Ovary (tissue), 9 donors: ENCODE measurements around the gene FOCAD. TPM values are rescaled to one million over a fixed set of nuclear protein-coding genes. Genes with fewer than 3 reads are reported as not detected.

Source experiments
- DNase-seq, 5 donors: peaks; one replicate each; pipeline ENCODE4 v3.0.0-alpha.2; 2019 to 2020
- H3K27ac ChIP-seq, 2 donors: fragments of 200-600 bp; one replicate each; pipeline versions ENCODE4 v1.5.1 to v1.8.0; 2019 to 2022
- H3K27me3 ChIP-seq: fragments of 200-600 bp; one replicate; pipeline ENCODE4 v1.8.0; 2022
- H3K36me3 ChIP-seq: fragments of 200-600 bp; sonication (generic); one replicate; pipeline ENCODE4 v1.5.1; 2019
- H3K4me1 ChIP-seq: one replicate; pipeline ENCODE4 v1.8.1; 2013; ENCODE audit warnings: mild to moderate bottlenecking, moderate library complexity; ENCODE audit not compliant: insufficient read depth
- H3K4me3 ChIP-seq: fragments of 200-600 bp; sonication (generic); one replicate; pipeline ENCODE4 v1.5.1; 2017
- H3K9me3 ChIP-seq, 2 donors: fragments of 200-600 bp in 1 of 2; sonication (generic) in 1 of 2; one replicate each; pipeline versions ENCODE4 v1.5.1 to v1.8.1; 2013 to 2019; ENCODE audit warnings: mild to moderate bottlenecking in 1 of 2, moderate library complexity in 1 of 2
- CTCF ChIP-seq, 3 donors: fragments of 450-650 bp in 2 of 3; fragments of 200-600 bp in 1 of 3; IDR thresholded peaks; one replicate each; pipeline versions ENCODE4 v1.5.1 to v1.8.0; 2016 to 2022; ENCODE audit warnings: antibody characterized with exemption in 3 of 3, mild to moderate bottlenecking in 1 of 3
- EP300 ChIP-seq: sonication (generic); formaldehyde crosslinking; IDR thresholded peaks from one replicate; pipeline ENCODE4 v1.6.1; 2017; ENCODE audit warnings: antibody characterized with exemption
- POLR2A ChIP-seq: fragments of 450-650 bp; IDR thresholded peaks from one replicate; pipeline ENCODE4 v1.6.1; 2017; ENCODE audit warnings: antibody characterized with exemption, mild to moderate bottlenecking, moderate library complexity
- WGBS, 3 donors: extraction: QIAGEN DNeasy Blood & Tissue Kit in 1 of 3; methylation state at CpG; one replicate each; pipeline versions ENCODE4 v1.1.5 to v1.1.7; 2013 to 2017; 5-methylcytosine and 5-hydroxymethylcytosine counted together
- intact Hi-C, 4 donors: fragments of 100-400 bp; cut with DNase I; formaldehyde crosslinking; loops; one replicate each; pipeline versions ENCODE4 v1.11.0 to v1.15.1; 2022 to 2023
- polyA plus RNA-seq, 2 donors: library from polyadenylated mRNA; stranded (reverse); fragments of 200-250 nt in 1 of 2; fragments of 350-450 nt in 1 of 2; fragmentation: Illumina TruSeq in 1 of 2; extraction: RNeasy Lipid Tissue Mini Kit (QIAGEN cat#74804) in 1 of 2; gene quantifications; one replicate each; pipeline ENCODE4 v1.2.3, GENCODE V29; 2013 to 2014
- total RNA-seq, 7 donors: library from RNA; depleted of rRNA in 2 of 7; stranded (reverse); fragments of >200 nt in 2 of 7; fragmentation: NEBNext Ultra II Directional in 3 of 7; extraction: Animal tissue kit (Norgen Biotek cat#: 25700) in 3 of 7; gene quantifications; one replicate each; pipeline versions ENCODE4 v1.1.0 to v1.2.4, GENCODE V29; 2016 to 2023
- donor health status: DM: no; HTN: no; CAD: no; lungs with moderate emphysema.
- donor health status: DM: no; HTN: no; CAD: no.
- donor health status: Bipolar disorder and iron deficiency.
- donor health status: DM: yes; HTN: yes; CAD: no.
- donor health status: DM: no; HTN: no; CAD: no.
- donor health status: DM: yes; HTN: yes; CAD: no.

FOCAD gene
- total and polyA plus RNA-seq, 9 donors = 5.4 to 39.2 (median 22.2) TPM

GRCh38 chr9:20995616-20996015, 311.6 kb downstream of the FOCAD start:
- no peak for TF ChIP-seq EP300
- no peak for TF ChIP-seq CTCF (IDR thresholded peaks at IDR 0.05)
- TF ChIP-seq POLR2A = no peak
- no peaks in the 10 kb centered on the region for H3K36me3 ChIP-seq
- intact Hi-C loops = no loop called here
- no peaks in the 10 kb centered on the region for H3K27me3 ChIP-seq
- H3K4me3 ChIP-seq = no peak overlapping the region
- H3K27ac ChIP-seq = no peak overlapping the region
- H3K4me1 ChIP-seq = no peaks in the 10 kb centered on the region
- no peak for DNase-seq
- H3K9me3 ChIP-seq = no peaks in the 10 kb centered on the region
- 85 to 91% (median 89%) methylated on average over 2 of the region's 2 CpGs for WGBS, 3 donors

GRCh38 chr9:20996809-20997208, 312.8 kb downstream of the FOCAD start:
- Histone ChIP-seq H3K27ac (no peak overlapping the region), H3K27me3 (no peaks in the 10 kb centered on the region), H3K9me3 (no peaks in the 10 kb centered on the region), H3K4me3 (no peak overlapping the region), H3K4me1 (no peaks in the 10 kb centered on the region), H3K36me3 (no peaks in the 10 kb centered on the region)
- WGBS, 3 donors = 95 to 96% (median 96%) methylated on average over 2 of the region's 2 CpGs
- TF ChIP-seq POLR2A (no peak), CTCF (IDR thresholded peaks at IDR 0.05) (no peak), EP300 (no peak)
- intact Hi-C loops = no loop called here
- no peak for DNase-seq

GRCh38 chr9:20997503-20998076, 313.5 kb downstream of the FOCAD start:
- WGBS, 3 donors = 91 to 95% (median 94%) methylated on average over 2 of the region's 2 CpGs

GRCh38 chr9:21001581-21001980, 317.5 kb downstream of the FOCAD start:
- H3K4me3 ChIP-seq = no peak overlapping the region
- intact Hi-C loops = no loop called here
- H3K4me1 ChIP-seq = no peaks in the 10 kb centered on the region
- WGBS, 3 donors = 43 to 48% (median 46%) methylated on average over 1 of the region's 1 CpG
- no peaks in the 10 kb centered on the region for H3K27me3 ChIP-seq
- TF ChIP-seq EP300 (no peak), CTCF (IDR thresholded peaks at IDR 0.05) (no peak), POLR2A (no peak)
- H3K27ac ChIP-seq = no peak overlapping the region
- no peaks in the 10 kb centered on the region for H3K36me3 ChIP-seq
- H3K9me3 ChIP-seq = no peaks in the 10 kb centered on the region
- DNase-seq = no peak

More at GRCh38 chr9:20997503-20998076, 313.5 kb downstream of the FOCAD start:
- H3K9me3 ChIP-seq = no peaks in the 10 kb centered on the region
- no peaks in the 10 kb centered on the region for H3K36me3 ChIP-seq
- no peak for DNase-seq
- TF ChIP-seq POLR2A = no peak
- no peak for TF ChIP-seq EP300
- no peak for TF ChIP-seq CTCF (IDR thresholded peaks at IDR 0.05)
- no peaks in the 10 kb centered on the region for H3K27me3 ChIP-seq
- H3K27ac ChIP-seq = no peak overlapping the region
- no peaks in the 10 kb centered on the region for H3K4me1 ChIP-seq
- H3K4me3 ChIP-seq = no peak overlapping the region
- intact Hi-C loops = no loop called here
